HepG2 (cell line): Measurements from ENCODE around the gene HSF2BP. TPM values are rescaled to one million over a fixed set of nuclear protein-coding genes. Genes with fewer than 3 reads are reported as not detected.

Experiments
- AHDC1 ChIP-seq: sonication (generic); formaldehyde crosslinking; IDR thresholded peaks from 2 replicates; pipeline ENCODE4 v1.5.1; 2020; ENCODE audit warnings: mild to moderate bottlenecking, missing genetic modification reagents, borderline replicate concordance
- ELK4 ChIP-seq: sonication (generic); formaldehyde crosslinking; IDR thresholded peaks from 2 replicates; pipeline ENCODE4 v1.9.0; 2021; ENCODE audit warnings: missing genetic modification reagents, borderline replicate concordance
- KMT2A ChIP-seq: sonication (generic); formaldehyde crosslinking; IDR thresholded peaks from 2 replicates; pipeline ENCODE4 v1.4.0; 2020; ENCODE audit warnings: missing genetic modification reagents
- MYPOP ChIP-seq: sonication (generic); formaldehyde crosslinking; IDR thresholded peaks from 2 replicates; pipeline ENCODE4 v1.8.1; 2023; ENCODE audit warnings: mild to moderate bottlenecking, moderate library complexity, missing genetic modification reagents
- PITX1 ChIP-seq: sonication (generic); formaldehyde crosslinking; IDR thresholded peaks from 2 replicates; pipeline ENCODE4 v1.5.1; 2020; ENCODE audit warnings: mild to moderate bottlenecking, missing genetic modification reagents
- RERE ChIP-seq: IDR thresholded peaks from 2 replicates; pipeline ENCODE4 v1.6.1; 2016; ENCODE audit warnings: low read depth, missing genetic modification reagents, missing compliant biosample characterization
- TAF15 ChIP-seq: fragments of 200-400 bp; formaldehyde crosslinking; IDR thresholded peaks from one replicate; pipeline ENCODE4 v1.6.1; 2018; ENCODE audit warnings: mild to moderate bottlenecking, low read depth, low read length; ENCODE audit not compliant: poor library complexity, severe bottlenecking
- ZIK1 ChIP-seq: sonication (generic); formaldehyde crosslinking; IDR thresholded peaks from 2 replicates; pipeline ENCODE4 v1.5.0; 2020; ENCODE audit warnings: mild to moderate bottlenecking, low read depth, missing genetic modification reagents, borderline replicate concordance
- ZNF614 ChIP-seq: IDR thresholded peaks from 2 replicates; pipeline ENCODE4 v1.6.1; 2018; ENCODE audit warnings: missing biosample characterization, missing genetic modification reagents, inconsistent platforms, borderline replicate concordance
- ZNF740 ChIP-seq: sonication (generic); formaldehyde crosslinking; IDR thresholded peaks from 2 replicates; pipeline ENCODE4 v1.4.0; 2020; ENCODE audit warnings: missing genetic modification reagents
- ZNF775 ChIP-seq: sonication (generic); formaldehyde crosslinking; IDR thresholded peaks from 2 replicates; pipeline ENCODE4 v1.4.0; 2020; ENCODE audit warnings: missing genetic modification reagents, mild to moderate bottlenecking, moderate library complexity, borderline replicate concordance
- polyA plus RNA-seq, 8 experiments: library from polyadenylated mRNA; depleted of rRNA in 3 of 8; stranded (reverse) in 7 of 8; unstranded in 1 of 8; fragments of >200 nt; fragmentation: Illumina TruSeq in 4 of 8; extraction: Trizol in 4 of 8; gene quantifications; 2 replicates each; pipeline versions ENCODE4 v1.2.1 to v1.2.3, GENCODE V29; 2011 to 2016; ENCODE audit warnings: low read depth in 4 of 8, missing spikeins in 1 of 8, mixed read lengths in 1 of 8; ENCODE audit not compliant: insufficient read depth in 1 of 8
- total RNA-seq, 5 experiments: library from RNA; depleted of rRNA; stranded (reverse); fragments of >200 nt; fragmentation: Illumina TruSeq; extraction: Trizol; gene quantifications; 2 replicates each; pipeline ENCODE4 v1.2.3, GENCODE V29; 2016; ENCODE audit warnings: low read depth in 1 of 5

HSF2BP gene
- total and polyA plus RNA-seq, 2 of the 13 experiments (the other 11 are each of a cell fraction or from before 2014, with no cell fraction given): 0.67 to 2.2 TPM

GRCh38 chr21:43703035-43703880, 44.0 kb upstream of the HSF2BP start (continued):
- TF ChIP-seq ELK4 (CRISPR knock-in tag): no peak
- peak; percentile 53 for TF ChIP-seq KMT2A (CRISPR knock-in tag)
- no peak for TF ChIP-seq ZIK1 (CRISPR knock-in tag)
- no peak for TF ChIP-seq ZNF740 (CRISPR knock-in tag)
- TF ChIP-seq AHDC1 (CRISPR knock-in tag): 0 out of 2 replicates have a peak, but pooled peaks have one; percentile 29
- no peak for TF ChIP-seq MYPOP (CRISPR knock-in tag)
- no peak for TF ChIP-seq ZNF614 (CRISPR knock-in tag)
- TF ChIP-seq RERE (CRISPR knock-in tag): no peak
- TF ChIP-seq TAF15: no peak
- TF ChIP-seq PITX1 (CRISPR knock-in tag): peak; percentile 63; the same call in 1 of the 2 replicates
- TF ChIP-seq ZNF775 (CRISPR knock-in tag): no peak
